AG10803 (cell line): ENCODE measurements around the gene ATOH8.
A peak's percentile ranks its signal among the peaks of the same experiment; 100 is the strongest.

ENCODE experiments used
- DNase-seq: peaks from one replicate; pipeline ENCODE4 v3.0.0; 2010; ENCODE audit warnings: low read depth
- H3K4me3 ChIP-seq: 2 replicates; pipeline ENCODE4 v1.5.1; 2011; ENCODE audit warnings: mild to moderate bottlenecking, low read length, control low read depth
- TF ChIP-seq, protein P1 (sequence below): conservative IDR thresholded peaks from 2 replicates; pipeline ENCODE4 v1.5.1; 2011; ENCODE audit warnings: mild to moderate bottlenecking, low read length, control low read depth, inconsistent platforms

Gene ATOH8

DNA sequence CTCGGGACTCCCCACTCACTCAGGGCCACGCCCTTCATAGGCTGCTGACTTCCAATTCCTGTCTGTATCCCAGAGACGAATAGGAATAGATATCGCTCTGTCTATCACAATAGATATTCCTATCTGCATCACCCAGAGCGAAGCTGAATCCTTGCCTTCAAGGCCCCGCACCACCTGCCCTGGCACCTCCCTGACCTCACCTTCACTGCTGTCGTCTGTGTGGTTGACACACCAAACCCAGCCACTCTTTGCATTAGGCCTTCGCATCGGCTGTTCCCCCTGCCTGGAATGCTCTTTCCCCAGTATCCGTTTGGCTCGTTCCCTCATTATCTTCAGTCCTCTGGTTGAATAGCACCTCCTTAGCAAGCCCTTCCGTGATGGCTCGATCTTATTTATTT, 43.5 kb downstream of the ATOH8 start:
- DNase-seq, result no peak
- no peak overlapping the region for H3K4me3 ChIP-seq
- TF ChIP-seq, protein P1, sequence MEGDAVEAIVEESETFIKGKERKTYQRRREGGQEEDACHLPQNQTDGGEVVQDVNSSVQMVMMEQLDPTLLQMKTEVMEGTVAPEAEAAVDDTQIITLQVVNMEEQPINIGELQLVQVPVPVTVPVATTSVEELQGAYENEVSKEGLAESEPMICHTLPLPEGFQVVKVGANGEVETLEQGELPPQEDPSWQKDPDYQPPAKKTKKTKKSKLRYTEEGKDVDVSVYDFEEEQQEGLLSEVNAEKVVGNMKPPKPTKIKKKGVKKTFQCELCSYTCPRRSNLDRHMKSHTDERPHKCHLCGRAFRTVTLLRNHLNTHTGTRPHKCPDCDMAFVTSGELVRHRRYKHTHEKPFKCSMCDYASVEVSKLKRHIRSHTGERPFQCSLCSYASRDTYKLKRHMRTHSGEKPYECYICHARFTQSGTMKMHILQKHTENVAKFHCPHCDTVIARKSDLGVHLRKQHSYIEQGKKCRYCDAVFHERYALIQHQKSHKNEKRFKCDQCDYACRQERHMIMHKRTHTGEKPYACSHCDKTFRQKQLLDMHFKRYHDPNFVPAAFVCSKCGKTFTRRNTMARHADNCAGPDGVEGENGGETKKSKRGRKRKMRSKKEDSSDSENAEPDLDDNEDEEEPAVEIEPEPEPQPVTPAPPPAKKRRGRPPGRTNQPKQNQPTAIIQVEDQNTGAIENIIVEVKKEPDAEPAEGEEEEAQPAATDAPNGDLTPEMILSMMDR, result no peak

DNA sequence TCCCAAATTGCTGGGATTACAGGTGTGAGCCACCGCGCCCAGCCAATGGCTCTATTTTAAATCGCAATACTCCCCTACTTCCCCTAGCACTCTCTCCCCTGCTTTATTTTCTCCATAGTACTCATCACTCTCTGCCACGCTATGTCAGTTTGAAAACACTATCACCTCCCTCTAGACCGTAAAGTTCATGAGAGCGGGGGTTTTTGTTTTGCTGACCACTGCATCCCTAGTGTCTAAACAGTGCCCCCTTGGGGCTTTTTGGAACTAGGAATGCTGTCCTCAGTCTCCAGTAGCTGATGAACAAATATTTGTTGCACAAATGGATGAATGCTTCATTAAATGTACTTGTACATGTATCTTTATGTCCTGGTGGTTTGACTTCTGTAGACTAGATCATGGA, 44.1 kb downstream of the ATOH8 start:
- peak; percentile 52 for DNase-seq
- TF ChIP-seq, protein P1, result peak; percentile 68

DNA sequence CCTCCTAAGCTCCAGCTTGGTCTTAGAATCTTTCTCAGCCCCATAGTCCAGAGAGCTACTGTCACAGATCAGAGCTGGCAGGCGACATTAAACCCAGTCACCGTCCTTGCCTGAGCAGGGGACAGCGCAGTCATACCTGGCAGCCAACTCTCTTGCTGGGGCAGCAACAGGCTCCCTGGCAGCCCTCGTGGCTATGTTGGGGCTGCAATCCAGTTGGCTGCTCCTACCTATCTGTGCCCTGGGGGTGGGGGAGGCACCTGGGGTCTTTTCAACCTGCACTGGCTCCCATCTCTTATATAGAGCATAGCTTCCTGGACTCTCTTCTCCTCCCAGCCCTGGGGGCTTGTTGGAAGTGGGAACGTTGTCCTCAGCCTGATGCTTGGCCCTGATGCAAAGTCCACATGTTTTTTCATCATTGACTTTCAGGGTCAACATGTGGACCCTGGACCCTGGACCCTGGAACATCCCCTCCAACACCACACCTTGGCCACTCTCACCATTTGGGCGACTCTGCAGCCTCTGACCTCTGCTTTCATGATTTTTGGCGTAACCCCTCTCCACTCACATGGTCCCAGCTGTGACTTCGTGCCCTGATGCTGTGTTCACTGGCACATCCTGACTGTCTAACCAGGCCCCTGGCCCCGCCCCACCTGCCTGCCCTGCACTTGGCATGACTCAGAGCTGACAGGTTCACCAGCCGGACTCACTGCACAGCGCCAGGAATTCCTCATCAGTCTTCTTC, 45.6 kb downstream of the ATOH8 start:
- H3K4me3 ChIP-seq, result no peak overlapping the region
- TF ChIP-seq, protein P1, result no peak
- no peak for DNase-seq

More for the DNA sequence above, 44.1 kb downstream of the ATOH8 start:
- H3K4me3 ChIP-seq, result no peak overlapping the region

DNA sequence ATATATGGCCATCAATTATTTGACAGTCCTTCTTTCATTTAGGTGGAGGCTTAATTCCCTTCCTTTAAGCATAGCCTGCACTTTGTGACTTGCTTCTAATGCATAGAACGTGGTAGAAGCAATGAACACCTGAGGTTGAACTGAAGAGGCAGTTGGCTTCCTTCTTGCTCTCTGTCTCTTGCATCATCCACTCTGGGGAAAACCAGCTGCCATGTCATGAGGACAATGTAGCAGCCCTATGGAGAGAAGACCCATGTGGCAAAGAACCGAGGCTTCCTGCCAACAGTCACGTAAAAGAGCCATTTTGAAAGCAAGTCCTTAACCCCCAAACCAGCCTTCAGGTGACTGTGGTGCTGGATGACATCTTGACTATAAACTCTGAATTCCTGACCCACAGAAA, 46.8 kb downstream of the ATOH8 start:
- no peak overlapping the region for H3K4me3 ChIP-seq
- TF ChIP-seq, protein P1, result no peak
- DNase-seq, result no peak

DNA sequence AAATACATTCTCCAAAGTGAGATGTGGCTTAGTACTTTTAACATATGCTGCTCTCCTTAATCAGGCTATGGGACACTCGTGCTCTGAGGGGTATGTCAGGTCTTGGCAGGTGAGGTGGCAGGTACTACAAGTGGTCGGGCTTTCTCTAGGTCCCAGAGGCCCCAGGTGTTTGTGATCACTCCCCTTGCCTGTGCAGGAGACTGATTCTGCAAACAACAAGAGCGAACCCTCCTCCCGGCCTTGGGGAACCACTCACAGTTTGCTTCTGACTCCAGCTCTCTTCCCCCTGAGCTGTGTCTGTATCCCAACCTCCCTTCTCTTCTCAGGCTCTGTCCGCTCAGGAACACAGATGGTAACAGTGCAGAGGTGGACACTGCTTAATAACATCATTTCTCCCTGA, 48.1 kb downstream of the ATOH8 start:
- DNase-seq, result no peak
- TF ChIP-seq, protein P1, result no peak
- no peak overlapping the region for H3K4me3 ChIP-seq

DNA sequence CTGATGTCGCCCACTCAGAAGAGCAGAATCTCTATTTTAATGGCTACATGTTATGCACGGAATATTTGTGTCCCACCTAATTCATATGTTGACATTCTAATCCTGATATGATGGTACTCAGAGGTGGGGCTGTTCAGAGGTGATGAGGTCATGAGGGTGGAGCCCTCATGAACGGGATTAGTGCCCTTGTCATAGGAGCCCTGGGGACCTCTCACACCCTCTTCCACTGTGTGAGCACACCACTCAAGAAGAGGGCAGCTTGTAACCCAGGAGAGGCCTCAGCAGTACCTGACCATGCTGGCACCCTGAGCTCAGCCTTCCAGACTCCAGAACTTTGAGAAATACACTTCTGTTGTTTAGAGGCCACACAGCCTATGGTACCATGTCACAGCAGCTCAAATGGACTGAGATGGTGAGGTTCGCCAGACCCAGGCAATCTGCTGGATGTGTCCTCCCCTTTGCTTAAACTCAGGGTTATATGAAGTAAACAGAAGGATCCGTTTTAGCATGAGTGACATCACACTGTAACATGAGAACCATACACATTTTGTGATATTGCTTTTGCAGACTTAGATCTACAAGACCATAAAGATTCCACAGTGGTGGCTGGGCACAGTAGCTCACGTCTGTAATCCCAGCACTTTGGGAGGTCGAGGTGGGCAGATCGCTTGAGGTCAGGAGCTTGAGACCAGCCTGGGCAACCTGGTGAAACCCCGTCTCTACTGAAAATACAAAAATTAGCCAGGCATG, 48.7 kb downstream of the ATOH8 start:
- DNase-seq, result no peak
- TF ChIP-seq, protein P1, result no peak
- no peak overlapping the region for H3K4me3 ChIP-seq
